Neural progenitor cell (in vitro differentiated cells): ENCODE measurements around the gene PHOSPHO1.

Source experiments
- CTCF ChIP-seq: fragments of 200-600 bp; sonication (generic); IDR thresholded peaks from 2 replicates; pipeline ENCODE4 v1.5.1; 2017; ENCODE audit warnings: antibody characterized with exemption, mild to moderate bottlenecking
- EZH2 ChIP-seq: fragments of 200-600 bp; sonication (generic); IDR thresholded peaks from 2 replicates; pipeline ENCODE4 v1.6.1; 2017; ENCODE audit warnings: antibody characterized with exemption, mild to moderate bottlenecking, moderate library complexity
- EZH2phosphoT487 ChIP-seq: fragments of 200-600 bp; sonication (generic); IDR thresholded peaks from 2 replicates; pipeline ENCODE4 v1.6.1; 2017; ENCODE audit warnings: antibody characterized with exemption

- no peak for TF ChIP-seq CTCF
- TF ChIP-seq EZH2: no peak
- no peak for TF ChIP-seq EZH2phosphoT487
These were observed 9.4 kb upstream of the PHOSPHO1 start for GRCh38 chr17:49239963-49240362.
